Testis (tissue), 3 donors: ENCODE measurements around the gene ZNF503. TPM values are rescaled to one million over a fixed set of nuclear protein-coding genes. Genes with fewer than 3 reads are reported as not detected.

Experiments
- DNase-seq: peaks from one replicate; pipeline ENCODE4 v3.0.0-alpha.2; 2019
- H3K27ac ChIP-seq, 2 donors: fragments of 200-600 bp; sonication (generic); one replicate each; pipeline ENCODE4 v1.5.1; 2019
- H3K27me3 ChIP-seq: fragments of 200-600 bp; sonication (generic); one replicate; pipeline ENCODE4 v1.5.1; 2019
- H3K36me3 ChIP-seq: fragments of 200-600 bp; sonication (generic); one replicate; pipeline ENCODE4 v1.5.1; 2017; ENCODE audit warnings: low read depth; ENCODE audit errors: missing control alignments
- H3K4me1 ChIP-seq: fragments of 200-600 bp; sonication (generic); one replicate; pipeline ENCODE4 v1.5.1; 2019
- H3K4me3 ChIP-seq, 2 donors: fragments of 200-600 bp; sonication (generic); one replicate each; pipeline ENCODE4 v1.5.1; 2017 to 2019
- H3K9me3 ChIP-seq: fragments of 200-600 bp; sonication (generic); one replicate; pipeline ENCODE4 v1.5.1; 2017
- CTCF ChIP-seq, 3 experiments: fragments of 450-650 bp in 2 of 3; fragments of 200-600 bp in 1 of 3; sonication (generic) in 1 of 3; IDR thresholded peaks; one replicate each; pipeline ENCODE4 v1.5.1; 2016 to 2019; ENCODE audit warnings: antibody characterized with exemption in 3 of 3, mild to moderate bottlenecking in 2 of 3, moderate library complexity in 1 of 3
- POLR2A ChIP-seq: fragments of 450-650 bp; IDR thresholded peaks from one replicate; pipeline ENCODE4 v1.6.1; 2017; ENCODE audit warnings: antibody characterized with exemption, mild to moderate bottlenecking, moderate library complexity
- WGBS, 2 donors: methylation state at CpG; one replicate each; pipeline ENCODE4 v1.1.5; 2018; 5-methylcytosine and 5-hydroxymethylcytosine counted together
- intact Hi-C: fragments of 100-400 bp; cut with DNase I; formaldehyde crosslinking; loops from one replicate; pipeline ENCODE4 v1.15.1; 2023; ENCODE audit warnings: low total_unique reads
- polyA plus RNA-seq: library from polyadenylated mRNA; stranded (reverse); fragments of 350-450 nt; fragmentation: Illumina TruSeq; extraction: RNeasy Lipid Tissue Mini Kit (QIAGEN cat#74804); gene quantifications from one replicate; pipeline ENCODE4 v1.2.3, GENCODE V29; 2014; ENCODE audit warnings: low read depth, low replicate concordance; ENCODE audit not compliant: insufficient read depth
- total RNA-seq, 2 donors: library from RNA; depleted of rRNA; stranded (reverse); fragments of >200 nt; gene quantifications; one replicate each; pipeline ENCODE4 v1.2.3, GENCODE V29; 2016

Gene ZNF503
- total and polyA plus RNA-seq, 3 donors from 2014 or later = 7.0 to 9.8 (median 8.0) TPM

DNA sequence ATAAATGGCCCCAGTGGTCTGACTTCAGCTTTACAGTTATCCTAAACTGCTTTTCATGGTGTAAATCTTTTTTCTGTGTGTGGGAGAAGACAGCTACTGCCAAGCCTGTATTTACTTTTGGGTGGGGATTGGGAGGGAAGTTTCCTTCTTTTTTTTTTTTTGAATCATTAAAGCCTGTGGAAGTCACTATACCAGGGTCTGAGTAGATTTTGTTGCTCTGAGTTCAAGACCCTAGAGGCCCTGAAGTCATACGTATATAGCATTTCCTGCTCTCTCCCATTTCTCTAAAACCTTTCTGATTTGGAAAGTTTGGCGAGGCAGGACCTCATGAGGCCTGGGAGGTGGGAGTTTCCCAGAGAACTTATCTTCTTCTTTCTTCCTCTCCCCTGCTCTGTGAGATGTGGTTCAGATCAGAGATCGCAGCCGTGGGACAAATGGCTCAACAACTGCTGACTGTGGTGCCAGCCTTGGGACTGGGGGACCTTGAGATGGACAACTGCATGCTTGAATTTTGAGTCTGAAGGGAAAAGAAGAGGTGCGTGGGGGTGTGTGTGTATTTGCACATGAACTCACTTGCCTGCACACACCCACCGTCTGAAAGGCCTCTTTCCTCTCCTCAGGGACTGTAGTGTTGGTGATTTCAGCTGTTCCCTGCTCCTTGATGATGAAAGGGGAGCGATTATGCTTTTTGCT is 48.0 kb upstream of the ZNF503 start:
- no peak overlapping the region for H3K4me3 ChIP-seq
- TF ChIP-seq POLR2A = no peak
- H3K4me1 ChIP-seq = peaks cover 10% of the 10 kb centered on the region
- no peaks in the 10 kb centered on the region for H3K27me3 ChIP-seq
- H3K9me3 ChIP-seq = no peaks in the 10 kb centered on the region
- no peak for DNase-seq
- H3K27ac ChIP-seq = no peak overlapping the region
- intact Hi-C loops = no loop called here
- WGBS, 2 donors = 35 to 55% methylated on average over 7 of the region's 7 CpGs
- no peaks in the 10 kb centered on the region for H3K36me3 ChIP-seq

DNA sequence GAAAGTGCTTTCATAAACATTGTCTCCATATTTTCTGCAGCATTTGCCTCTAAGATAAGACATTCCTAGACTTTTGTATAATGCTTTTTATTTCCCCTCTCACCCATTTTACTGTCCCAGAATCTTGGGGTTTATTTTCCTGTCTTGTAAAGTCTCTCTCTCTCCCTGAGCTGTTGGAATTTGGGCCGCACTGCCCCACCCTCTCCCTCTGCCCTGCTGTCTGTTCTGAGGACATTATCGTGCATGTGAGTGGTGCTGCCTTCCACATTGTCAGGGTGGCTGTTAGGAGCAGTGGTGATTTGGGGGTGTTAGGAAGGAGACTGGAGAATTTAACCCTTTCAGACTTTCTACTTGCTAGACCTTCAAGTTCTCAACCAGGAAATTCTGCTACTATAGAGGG is 46.6 kb upstream of the ZNF503 start:
- no peak for TF ChIP-seq CTCF (IDR thresholded peaks at IDR 0.05)
- no peak for TF ChIP-seq POLR2A
- no peak overlapping the region for H3K4me3 ChIP-seq

GRCh38 chr10:75446508-75446907 is 44.9 kb upstream of the ZNF503 start:
- H3K9me3 ChIP-seq = no peaks in the 10 kb centered on the region
- H3K36me3 ChIP-seq = no peaks in the 10 kb centered on the region
- H3K27ac ChIP-seq = no peak overlapping the region
- TF ChIP-seq POLR2A = no peak
- no peak for TF ChIP-seq CTCF (IDR thresholded peaks at IDR 0.05)
- no peak overlapping the region for H3K4me3 ChIP-seq
- intact Hi-C loops = no loop called here
- no peaks in the 10 kb centered on the region for H3K27me3 ChIP-seq
- 93 to 95% methylated on average over 1 of the region's 1 CpG for WGBS, 2 donors
- H3K4me1 ChIP-seq = peaks cover 10% of the 10 kb centered on the region
- no peak for DNase-seq

More for the DNA sequence above, 46.6 kb upstream of the ZNF503 start:
- no peaks in the 10 kb centered on the region for H3K27me3 ChIP-seq
- WGBS, 2 donors = 68 to 74% methylated on average over 2 of the region's 2 CpGs
- no peaks in the 10 kb centered on the region for H3K9me3 ChIP-seq
- DNase-seq = no peak
- intact Hi-C loops = no loop called here
- H3K4me1 ChIP-seq = peaks cover 10% of the 10 kb centered on the region
- H3K27ac ChIP-seq = no peak overlapping the region
- H3K36me3 ChIP-seq = no peaks in the 10 kb centered on the region

- Histone ChIP-seq H3K36me3 (no peaks in the 10 kb centered on the region), H3K4me1 (peaks cover 6% of the 10 kb centered on the region), H3K4me3 (no peak overlapping the region), H3K27me3 (no peaks in the 10 kb centered on the region), H3K27ac (no peak overlapping the region), H3K9me3 (no peaks in the 10 kb centered on the region)
- TF ChIP-seq CTCF (IDR thresholded peaks at IDR 0.05) (no peak), POLR2A (no peak)
- DNase-seq = no peak
- intact Hi-C loops = no loop called here
- WGBS, 2 donors = 89 to 97% methylated on average over 3 of the region's 3 CpGs
Observed at GRCh38 chr10:75444781-75445386, 43.3 kb upstream of the ZNF503 start.

GRCh38 chr10:75443362-75443761 is 41.8 kb upstream of the ZNF503 start:
- H3K4me3 ChIP-seq = no peak overlapping the region
- H3K4me1 ChIP-seq = no peaks in the 10 kb centered on the region
- H3K36me3 ChIP-seq = no peaks in the 10 kb centered on the region
- no peak for DNase-seq
- intact Hi-C loops = no loop called here
- H3K9me3 ChIP-seq = no peaks in the 10 kb centered on the region
- 93 to 96% methylated on average over 2 of the region's 2 CpGs for WGBS, 2 donors
- H3K27ac ChIP-seq = no peak overlapping the region
- H3K27me3 ChIP-seq = no peaks in the 10 kb centered on the region
- TF ChIP-seq POLR2A = no peak
- TF ChIP-seq CTCF (IDR thresholded peaks at IDR 0.05) = no peak
